GM12874 (cell line): ENCODE results near the gene MED12L.

Experiments used
- CTCF ChIP-seq: IDR thresholded peaks from 2 replicates; pipeline ENCODE4 v1.5.1; 2011; ENCODE audit warnings: low read depth, mild to moderate bottlenecking, control low read depth, low read length, moderate library complexity; ENCODE audit not compliant: insufficient read depth

Gene MED12L

GRCh38 chr3:151112731-151113130 is 27.3 kb downstream of the MED12L start:
- no peak for TF ChIP-seq CTCF

GRCh38 chr3:151113343-151113742 is 27.9 kb downstream of the MED12L start:
- TF ChIP-seq CTCF: no peak

GRCh38 chr3:151117047-151117446 is 31.6 kb downstream of the MED12L start:
- TF ChIP-seq CTCF: no peak

- no peak for TF ChIP-seq CTCF
These were observed 33.7 kb downstream of the MED12L start for GRCh38 chr3:151119188-151119587.

GRCh38 chr3:151120409-151120808 is 34.9 kb downstream of the MED12L start:
- TF ChIP-seq CTCF: no peak

GRCh38 chr3:151121016-151121415 is 35.6 kb downstream of the MED12L start:
- no peak for TF ChIP-seq CTCF

GRCh38 chr3:151123827-151124226 is 38.4 kb downstream of the MED12L start:
- no peak for TF ChIP-seq CTCF

GRCh38 chr3:151124476-151124875 is 39.0 kb downstream of the MED12L start:
- no peak for TF ChIP-seq CTCF
